ENCODE results near the gene HLA-DRA. TPM values are rescaled to one million over a fixed set of nuclear protein-coding genes. Genes with fewer than 3 reads are reported as not detected.

HLA-DRA gene
- total and polyA plus RNA-seq, 2 of the 4 experiments (the other 2 are of a cell fraction) = not detected

DNA sequence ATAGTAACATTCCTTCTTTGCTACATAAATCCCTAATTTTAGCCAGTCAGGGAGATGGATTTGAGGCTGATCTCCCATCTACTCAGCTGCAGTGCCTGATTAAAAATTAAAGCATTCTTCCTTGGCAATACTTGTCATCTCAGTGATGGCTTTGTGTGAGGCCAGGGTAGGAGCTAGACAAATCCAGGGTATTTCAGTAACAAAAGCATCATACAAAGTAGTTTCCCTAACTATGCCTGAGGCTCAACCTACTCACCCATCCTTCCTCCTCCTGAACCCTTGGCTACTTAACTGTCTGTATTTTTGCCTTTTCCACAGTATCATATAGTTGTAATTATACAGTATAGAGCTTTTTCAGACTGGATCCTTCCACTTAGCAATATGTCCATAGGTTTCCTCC lies 52.7 kb downstream of the HLA-DRA start:
- dilution Hi-C loops (cut with HindIII; ENCODE audit: low sequenced_read_pairs, unreplicated experiment) = no loop called here
- Histone ChIP-seq H2BK120ac (ENCODE audit: low read depth, low read length) (no peak overlapping the region), H2BK5ac (ENCODE audit: low read depth, low read length, poor library complexity, severe bottlenecking) (no peak overlapping the region), H3K36me3 (ENCODE audit: control insufficient read depth, insufficient read depth, low read length) (no peaks in the 10 kb centered on the region), H4K20me1 (ENCODE audit: insufficient read depth, low read length) (no peaks in the 10 kb centered on the region), H2AFZ (replicated peaks; ENCODE audit: low read length, poor library complexity) (no peak overlapping the region), H3K27ac (ENCODE audit: insufficient read depth, low read length) (no peak overlapping the region), H3K27me3 (ENCODE audit: control insufficient read depth, insufficient read depth, low read length) (no peaks in the 10 kb centered on the region), H4K5ac (ENCODE audit: low read depth, low read length) (no peak overlapping the region), H3K4ac (ENCODE audit: low read depth, low read length) (no peak overlapping the region), H3K14ac (replicated peaks; ENCODE audit: low read depth, low read length) (no peak overlapping the region), H3K9me3 (ENCODE audit: control insufficient read depth, insufficient read depth, low read length) (no peaks in the 10 kb centered on the region), H2BK20ac (ENCODE audit: low read depth, low read length) (no peak overlapping the region), H4K91ac (ENCODE audit: insufficient read depth, low read depth, low read length) (no peak overlapping the region), H3K4me2 (ENCODE audit: low read depth, low read length) (no peak overlapping the region), H3K9me1 (ENCODE audit: insufficient read depth, low read length) (no peaks in the 10 kb centered on the region), H2AK5ac (ENCODE audit: low read depth, low read length) (no peak overlapping the region), H3K56ac (ENCODE audit: extremely low read depth, insufficient read depth, low read length) (no peak overlapping the region), H2BK15ac (ENCODE audit: low read depth, low read length) (no peak overlapping the region), H3K23ac (ENCODE audit: low read depth, low read length) (no peak overlapping the region), H3K4me3 (ENCODE audit: insufficient read depth, low read depth, low read length) (no peak overlapping the region), H3K18ac (ENCODE audit: low read depth, low read length) (no peak overlapping the region), H4K8ac (ENCODE audit: low read depth in 2 of 2, low read length in 2 of 2) (no peak overlapping the region), H2AK9ac (replicated peaks; ENCODE audit: low read depth, low read length, poor library complexity) (no peak overlapping the region), H3K79me1 (ENCODE audit: low read depth in 1 of 2, low read length in 2 of 2) (no peaks in the 10 kb centered on the region), H3K4me1 (ENCODE audit: control insufficient read depth, insufficient read depth, low read length) (no peaks in the 10 kb centered on the region), H3K9ac (ENCODE audit: low read depth, low read length) (no peak overlapping the region)
- ATAC-seq (ENCODE audit: low read depth) = no peak
- ChIA-PET POLR2A (ENCODE audit: unreplicated experiment) (no interaction called here), CTCF (no interaction called here)
- no TSS peak for BruUV-seq (replicated peaks)
- DNase-seq = no peak
- in situ Hi-C loops (cut with MboI; ENCODE audit: low sequenced_read_pairs) = no loop called here
- TF ChIP-seq NFE2L2 (IDR thresholded peaks at IDR 0.05; ENCODE audit: low read depth, low read length) = no peak
- TF ChIP-seq RAD21 (IDR thresholded peaks at IDR 0.05; ENCODE audit: low read length) = no peak
- no peak for TF ChIP-seq RFX5 (IDR thresholded peaks at IDR 0.05; ENCODE audit: low read depth, low read length)
- no peak for TF ChIP-seq FOS (IDR thresholded peaks at IDR 0.05; ENCODE audit: low read depth, low read length)
- no peak for TF ChIP-seq MXI1 (IDR thresholded peaks at IDR 0.05; ENCODE audit: borderline replicate concordance, low read depth, low read length)
- TF ChIP-seq, protein P1, sequence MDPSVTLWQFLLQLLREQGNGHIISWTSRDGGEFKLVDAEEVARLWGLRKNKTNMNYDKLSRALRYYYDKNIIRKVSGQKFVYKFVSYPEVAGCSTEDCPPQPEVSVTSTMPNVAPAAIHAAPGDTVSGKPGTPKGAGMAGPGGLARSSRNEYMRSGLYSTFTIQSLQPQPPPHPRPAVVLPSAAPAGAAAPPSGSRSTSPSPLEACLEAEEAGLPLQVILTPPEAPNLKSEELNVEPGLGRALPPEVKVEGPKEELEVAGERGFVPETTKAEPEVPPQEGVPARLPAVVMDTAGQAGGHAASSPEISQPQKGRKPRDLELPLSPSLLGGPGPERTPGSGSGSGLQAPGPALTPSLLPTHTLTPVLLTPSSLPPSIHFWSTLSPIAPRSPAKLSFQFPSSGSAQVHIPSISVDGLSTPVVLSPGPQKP (IDR thresholded peaks at IDR 0.05; ENCODE audit: borderline replicate concordance, low read depth, low read length) = no peak
- TF ChIP-seq CHD1 (IDR thresholded peaks at IDR 0.05; ENCODE audit: low read depth, low read length) = no peak
- no peak for TF ChIP-seq RCOR1 (IDR thresholded peaks at IDR 0.05; ENCODE audit: insufficient replicate concordance, low read length)
- no peak for TF ChIP-seq CEBPB (IDR thresholded peaks at IDR 0.05; ENCODE audit: low read depth, low read length)
- TF ChIP-seq, protein P2, sequence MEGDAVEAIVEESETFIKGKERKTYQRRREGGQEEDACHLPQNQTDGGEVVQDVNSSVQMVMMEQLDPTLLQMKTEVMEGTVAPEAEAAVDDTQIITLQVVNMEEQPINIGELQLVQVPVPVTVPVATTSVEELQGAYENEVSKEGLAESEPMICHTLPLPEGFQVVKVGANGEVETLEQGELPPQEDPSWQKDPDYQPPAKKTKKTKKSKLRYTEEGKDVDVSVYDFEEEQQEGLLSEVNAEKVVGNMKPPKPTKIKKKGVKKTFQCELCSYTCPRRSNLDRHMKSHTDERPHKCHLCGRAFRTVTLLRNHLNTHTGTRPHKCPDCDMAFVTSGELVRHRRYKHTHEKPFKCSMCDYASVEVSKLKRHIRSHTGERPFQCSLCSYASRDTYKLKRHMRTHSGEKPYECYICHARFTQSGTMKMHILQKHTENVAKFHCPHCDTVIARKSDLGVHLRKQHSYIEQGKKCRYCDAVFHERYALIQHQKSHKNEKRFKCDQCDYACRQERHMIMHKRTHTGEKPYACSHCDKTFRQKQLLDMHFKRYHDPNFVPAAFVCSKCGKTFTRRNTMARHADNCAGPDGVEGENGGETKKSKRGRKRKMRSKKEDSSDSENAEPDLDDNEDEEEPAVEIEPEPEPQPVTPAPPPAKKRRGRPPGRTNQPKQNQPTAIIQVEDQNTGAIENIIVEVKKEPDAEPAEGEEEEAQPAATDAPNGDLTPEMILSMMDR (conservative IDR thresholded peaks at IDR 0.05; ENCODE audit: low read depth, low read length) = no peak
- no peak for TF ChIP-seq BHLHE40 (IDR thresholded peaks at IDR 0.05; ENCODE audit: low read depth, low read length)
- intact Hi-C loops (cut with micrococcal nuclease) = no loop called here
